Endothelial cell of umbilical vein (primary cell): ENCODE data around the gene GOLPH3L. TPM values are rescaled to one million over a fixed set of nuclear protein-coding genes. Genes with fewer than 3 reads are reported as not detected.
"Not testable (repeated sequence)": the region's sequence is repeated elsewhere in the genome, so short reads cannot be mapped to it uniquely, and the experiment has no call there.

Experiments used
- BruUV-seq: library from RNA; stranded (reverse); fragments of 400-500 nt; replicated peaks from 2 replicates; lab custom pipeline; 2021; lab: Mats Ljungman, UMichigan
- CTCF ChIA-PET: fragments of 300-600, 350-600 bp; sonication (Branson Sonifier 250); formaldehyde crosslinking; loops from one replicate; lab custom pipeline; 2021; ENCODE audit warnings: antibody characterized with exemption, inconsistent platforms; lab: Charles Lee
- POLR2A ChIA-PET: fragments of 300-600, 350-600 bp; sonication (Branson Sonifier 250); formaldehyde crosslinking; loops from one replicate; lab custom pipeline; 2021; ENCODE audit warnings: antibody characterized with exemption, inconsistent platforms; lab: Charles Lee
- DNase-seq: peaks from one replicate; pipeline ENCODE4 v3.0.0-alpha.2; 2011; ENCODE audit warnings: low read depth, low spot score
- FAIRE-seq: peaks from 2 replicates; lab custom pipeline; 2011; peaks lifted over from hg19 to GRCh38; lab: Jason Lieb, UNC
- H2AFZ ChIP-seq: 2 replicates; pipeline ENCODE4 v1.6.0; 2012; ENCODE audit warnings: low read depth, low read length, control low read depth, inconsistent platforms
- H3K27ac ChIP-seq: 2 replicates; pipeline ENCODE4 v1.5.1; 2011; ENCODE audit warnings: low read depth, mild to moderate bottlenecking, control low read depth, low read length, moderate library complexity; ENCODE audit not compliant: insufficient read depth
- H3K27me3 ChIP-seq, 2 experiments: 2 replicates each; pipeline versions ENCODE4 v1.6.0 to v1.6.1; 2011; ENCODE audit warnings: low read length in 2 of 2, mixed read lengths in 1 of 2; ENCODE audit not compliant: control insufficient read depth in 2 of 2, insufficient read depth in 2 of 2
- H3K36me3 ChIP-seq, 2 experiments: 2 replicates in 1 of 2; 3 replicates in 1 of 2; pipeline ENCODE4 v1.5.1; 2011; ENCODE audit warnings: low read length in 2 of 2, mild to moderate bottlenecking in 1 of 2, moderate library complexity in 1 of 2; ENCODE audit not compliant: control insufficient read depth in 2 of 2, insufficient read depth in 2 of 2; ENCODE audit errors: extremely low read depth in 1 of 2
- H3K4me1 ChIP-seq: 3 replicates; pipeline ENCODE4 v1.5.1; 2011; ENCODE audit warnings: mild to moderate bottlenecking, low read length; ENCODE audit not compliant: control insufficient read depth, insufficient read depth; ENCODE audit errors: extremely low read depth
- H3K4me2 ChIP-seq: 2 replicates; pipeline ENCODE4 v1.6.1; 2011; ENCODE audit warnings: low read length, control low read depth, mixed read lengths; ENCODE audit not compliant: insufficient read depth
- H3K4me3 ChIP-seq, 3 experiments: fragments of 200-600 bp in 1 of 3; sonication (generic), shearing (Covaris generic) in 1 of 3; replicated peaks in 1 of 3; 2 replicates each; pipeline ENCODE4 v1.5.1; 2011 to 2016; ENCODE audit warnings: control low read depth in 3 of 3, low read length in 3 of 3, mild to moderate bottlenecking in 2 of 3, inconsistent platforms in 1 of 3, low read depth in 1 of 3, moderate library complexity in 1 of 3; ENCODE audit not compliant: insufficient read depth in 1 of 3
- H3K79me2 ChIP-seq: 2 replicates; pipeline ENCODE4 v1.6.0; 2012; ENCODE audit warnings: low read length, inconsistent platforms; ENCODE audit not compliant: control insufficient read depth, insufficient read depth
- H3K9ac ChIP-seq: replicated peaks from 2 replicates; pipeline ENCODE3; 2011; ENCODE audit warnings: low read length, control low read depth; ENCODE audit not compliant: insufficient read depth; ENCODE audit errors: extremely low read depth
- H3K9me1 ChIP-seq: replicated peaks from 3 replicates; pipeline ENCODE4 v1.6.0; 2011; ENCODE audit warnings: mild to moderate bottlenecking, low read length; ENCODE audit not compliant: control insufficient read depth, insufficient read depth; ENCODE audit errors: extremely low read depth
- H3K9me3 ChIP-seq: replicated peaks from 2 replicates; pipeline ENCODE4 v1.5.1; 2012; ENCODE audit warnings: low read length, inconsistent platforms; ENCODE audit not compliant: control insufficient read depth, insufficient read depth
- H4K20me1 ChIP-seq: replicated peaks from 2 replicates; pipeline ENCODE3; 2011; ENCODE audit warnings: mild to moderate bottlenecking, low read length; ENCODE audit not compliant: control insufficient read depth, insufficient read depth; ENCODE audit errors: extremely low read depth
- dilution Hi-C: fragments of 300-500 bp; cut with MboI; formaldehyde crosslinking; loops from one replicate; pipeline ENCODE4 v1.15.0; 2019; ENCODE audit warnings: low sequenced_read_pairs; ENCODE audit not compliant: extremely low pct_ligation_motif_present
- intact Hi-C: fragments of 100-400 bp; cut with micrococcal nuclease; formaldehyde crosslinking; loops from one replicate; pipeline ENCODE4 v1.10.0; 2022
- polyA plus RNA-seq, 4 experiments: library from polyadenylated mRNA; depleted of rRNA in 3 of 4; stranded (reverse) in 3 of 4; unstranded in 1 of 4; fragments of >200 nt; gene quantifications; 2 replicates each; pipeline versions ENCODE4 v1.2.1 to v1.2.3, GENCODE V29; 2011 to 2012; ENCODE audit warnings: missing spikeins in 1 of 4
- total RNA-seq: library from RNA; stranded (reverse); gene quantifications from 2 replicates; pipeline ENCODE4 v1.2.3, GENCODE V29; 2021

The GOLPH3L gene
- total and polyA plus RNA-seq, 2 donors (not counting 3 experiments of a cell fraction or from before 2014, with no cell fraction given): 15.7 to 34.9 TPM

GRCh38 chr1:150638430-150638829 is 58.5 kb downstream of the GOLPH3L start:
- H3K4me3 ChIP-seq, H3K9ac ChIP-seq, dilution Hi-C loops, intact Hi-C loops, H3K36me3 ChIP-seq, H3K79me2 ChIP-seq, H3K9me3 ChIP-seq, H3K27me3 ChIP-seq, BruUV-seq, H3K4me2 ChIP-seq, H2AFZ ChIP-seq, FAIRE-seq, DNase-seq, H4K20me1 ChIP-seq, POLR2A ChIA-PET, H3K9me1 ChIP-seq, H3K27ac ChIP-seq, H3K4me1 ChIP-seq: not testable (repeated sequence)
- CTCF ChIA-PET: interaction anchor here (1.1 kb wide), 2 partner anchors 9 to 175 kb away, joined by 3 read pairs; partner anchors contain the start of gene ENSA

- H3K9me3 ChIP-seq, POLR2A ChIA-PET, H3K27me3 ChIP-seq, H3K4me3 ChIP-seq, BruUV-seq, FAIRE-seq, H3K4me1 ChIP-seq, H2AFZ ChIP-seq, dilution Hi-C loops, H3K9me1 ChIP-seq, H4K20me1 ChIP-seq, CTCF ChIA-PET, H3K27ac ChIP-seq, H3K79me2 ChIP-seq, intact Hi-C loops, H3K4me2 ChIP-seq, H3K9ac ChIP-seq, H3K36me3 ChIP-seq, DNase-seq: not testable (repeated sequence)
Observed at GRCh38 chr1:150634839-150635622, 61.9 kb downstream of the GOLPH3L start.
